OCI-LY7 (cell line): Measurements from ENCODE around the gene LEF1.

Source experiments
- EZH2phosphoT487 ChIP-seq: fragments of 200-600 bp; sonication (generic); IDR thresholded peaks from 2 replicates; pipeline ENCODE4 v1.6.1; 2018; ENCODE audit warnings: low read depth, borderline replicate concordance, mild to moderate bottlenecking, mixed run types, antibody characterized with exemption, low read length, moderate library complexity, mixed read lengths
- TF ChIP-seq, protein P1 (sequence below): fragments of 200-600 bp; sonication (generic); conservative IDR thresholded peaks from 2 replicates; pipeline ENCODE4 v1.5.1; 2014; ENCODE audit warnings: mild to moderate bottlenecking, antibody characterized with exemption, low read length, moderate library complexity, mixed read lengths

DNA sequence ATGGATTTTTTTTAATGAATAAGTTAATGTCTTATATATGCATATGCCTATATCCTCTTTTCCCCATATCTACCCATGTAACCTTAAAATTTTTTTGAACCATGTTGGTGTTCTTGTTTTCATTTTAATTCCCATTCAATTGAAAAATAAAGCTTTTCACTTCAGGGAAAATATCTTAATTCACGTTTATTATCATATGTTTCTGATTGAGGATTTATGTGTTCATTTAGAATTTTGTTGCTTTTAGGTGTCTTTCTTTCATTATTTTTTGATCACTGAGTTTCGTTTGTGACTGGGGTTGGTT, 149.9 kb downstream of the LEF1 start:
- TF ChIP-seq, protein P1, sequence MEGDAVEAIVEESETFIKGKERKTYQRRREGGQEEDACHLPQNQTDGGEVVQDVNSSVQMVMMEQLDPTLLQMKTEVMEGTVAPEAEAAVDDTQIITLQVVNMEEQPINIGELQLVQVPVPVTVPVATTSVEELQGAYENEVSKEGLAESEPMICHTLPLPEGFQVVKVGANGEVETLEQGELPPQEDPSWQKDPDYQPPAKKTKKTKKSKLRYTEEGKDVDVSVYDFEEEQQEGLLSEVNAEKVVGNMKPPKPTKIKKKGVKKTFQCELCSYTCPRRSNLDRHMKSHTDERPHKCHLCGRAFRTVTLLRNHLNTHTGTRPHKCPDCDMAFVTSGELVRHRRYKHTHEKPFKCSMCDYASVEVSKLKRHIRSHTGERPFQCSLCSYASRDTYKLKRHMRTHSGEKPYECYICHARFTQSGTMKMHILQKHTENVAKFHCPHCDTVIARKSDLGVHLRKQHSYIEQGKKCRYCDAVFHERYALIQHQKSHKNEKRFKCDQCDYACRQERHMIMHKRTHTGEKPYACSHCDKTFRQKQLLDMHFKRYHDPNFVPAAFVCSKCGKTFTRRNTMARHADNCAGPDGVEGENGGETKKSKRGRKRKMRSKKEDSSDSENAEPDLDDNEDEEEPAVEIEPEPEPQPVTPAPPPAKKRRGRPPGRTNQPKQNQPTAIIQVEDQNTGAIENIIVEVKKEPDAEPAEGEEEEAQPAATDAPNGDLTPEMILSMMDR = no peak; the same call in 1 of the 2 replicates
- no peak for TF ChIP-seq EZH2phosphoT487
